DND-41 (cell line): ENCODE measurements around the gene TMEM231.

Experiments
- CTCF ChIP-seq: IDR thresholded peaks from 2 replicates; pipeline ENCODE4 v1.5.1; 2012; ENCODE audit warnings: borderline replicate concordance, low read length, moderate library complexity, mild to moderate bottlenecking; ENCODE audit not compliant: poor library complexity, severe bottlenecking; ENCODE audit errors: extremely low read depth
- EZH2 ChIP-seq: IDR thresholded peaks from 3 replicates; pipeline ENCODE4 v1.6.1; 2012; ENCODE audit warnings: borderline replicate concordance, low read depth, mild to moderate bottlenecking, moderate library complexity, low read length, inconsistent platforms; ENCODE audit not compliant: severe bottlenecking

GRCh38 chr16:75491876-75492275 lies 64.2 kb downstream of the TMEM231 start:
- TF ChIP-seq CTCF = peak; percentile 34
- TF ChIP-seq EZH2 = no peak
